GM18861 (cell line): Measurements from ENCODE around the gene CUEDC1.

Source experiments
- ATAC-seq: cut with Tn5 transposase; IDR thresholded peaks from one replicate; pipeline ENCODE4 v1.9.1; 2021; ENCODE audit not compliant: unreplicated experiment

Gene CUEDC1, protein sequence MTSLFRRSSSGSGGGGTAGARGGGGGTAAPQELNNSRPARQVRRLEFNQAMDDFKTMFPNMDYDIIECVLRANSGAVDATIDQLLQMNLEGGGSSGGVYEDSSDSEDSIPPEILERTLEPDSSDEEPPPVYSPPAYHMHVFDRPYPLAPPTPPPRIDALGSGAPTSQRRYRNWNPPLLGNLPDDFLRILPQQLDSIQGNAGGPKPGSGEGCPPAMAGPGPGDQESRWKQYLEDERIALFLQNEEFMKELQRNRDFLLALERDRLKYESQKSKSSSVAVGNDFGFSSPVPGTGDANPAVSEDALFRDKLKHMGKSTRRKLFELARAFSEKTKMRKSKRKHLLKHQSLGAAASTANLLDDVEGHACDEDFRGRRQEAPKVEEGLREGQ

DNA sequence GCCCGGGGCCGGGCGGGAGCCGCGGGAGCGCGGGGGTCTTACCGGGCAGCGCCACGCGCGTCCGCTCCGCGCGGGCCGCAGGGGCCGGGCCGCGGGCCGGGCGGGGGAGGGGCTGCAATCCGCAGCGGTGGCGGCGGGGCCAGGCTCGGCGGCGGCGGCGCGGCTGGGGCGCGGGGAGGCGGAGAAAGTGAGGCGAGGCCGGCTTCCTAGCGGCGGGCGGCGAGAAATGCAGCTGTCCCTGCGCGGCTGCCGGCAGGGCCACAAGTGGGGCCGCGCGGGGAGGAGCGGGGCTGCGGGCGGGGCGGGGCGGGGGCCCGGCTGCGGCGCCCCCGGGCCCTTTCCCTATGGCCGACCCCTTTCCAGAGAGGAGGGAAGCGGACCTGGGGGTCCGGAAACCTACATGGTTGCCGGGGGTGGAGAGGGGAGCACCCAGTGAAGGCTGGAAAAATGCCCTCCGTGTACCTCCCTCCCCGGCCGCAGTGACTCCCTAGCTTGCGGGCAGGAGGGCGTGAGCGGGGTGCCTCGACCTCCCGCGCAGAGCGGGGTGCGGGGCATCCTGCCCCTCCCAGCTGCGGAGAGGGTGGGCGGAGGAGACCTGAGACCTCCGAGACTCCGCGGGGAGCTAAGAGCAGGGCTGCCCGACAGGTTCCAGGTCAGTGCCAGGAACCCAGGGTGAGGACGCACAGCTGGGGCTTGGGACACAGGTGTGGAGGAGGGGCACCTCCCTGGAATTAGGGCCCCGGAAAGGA is at the start of gene CUEDC1:
TSS of gene CUEDC1 (minus strand) at position 230 of the 749 bp plus-strand sequence. CDS start 69,848 bp downstream, outside the sequence.
- ATAC-seq = no peak

DNA sequence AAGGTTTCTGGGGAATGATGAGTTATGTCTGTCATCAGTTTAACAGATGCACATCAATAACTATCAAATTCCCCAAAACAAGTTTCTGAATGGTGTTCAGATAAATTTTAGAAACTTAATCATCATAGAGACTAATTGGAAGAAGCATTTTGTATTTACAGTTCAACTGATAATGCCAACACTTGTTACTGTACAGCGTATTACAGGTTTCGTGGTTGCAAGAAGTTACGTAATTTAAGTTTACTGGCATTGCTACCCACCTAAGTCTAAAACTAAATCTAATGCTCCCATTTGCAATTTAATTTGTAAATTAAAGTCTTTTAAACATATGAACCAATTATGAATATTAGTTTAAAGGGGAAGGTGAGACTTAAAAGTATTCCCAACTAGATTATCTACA is 48.8 kb upstream of the CUEDC1 start:
- ATAC-seq = no peak

DNA sequence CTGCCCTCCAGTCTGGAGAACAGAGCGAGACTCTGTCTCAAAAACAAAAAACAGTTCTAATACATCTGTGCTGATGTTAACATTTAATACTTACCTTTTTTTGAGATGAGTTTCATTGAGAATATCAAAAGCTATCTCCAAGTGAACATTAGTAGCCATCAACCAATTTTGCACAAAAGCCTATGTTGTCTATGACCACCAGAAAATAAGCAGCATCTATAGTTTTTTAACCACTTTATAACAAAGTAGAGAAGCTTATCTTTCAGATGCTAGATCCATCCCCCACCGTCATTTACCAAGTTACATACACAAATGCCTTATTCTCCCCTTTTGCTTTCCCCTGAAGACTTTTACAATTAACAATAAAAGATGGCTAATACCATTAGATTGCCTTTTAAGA is 47.8 kb upstream of the CUEDC1 start:
- no peak for ATAC-seq

- no peak for ATAC-seq
Measured at GRCh38 chr17:58002154-58002948, 47.1 kb upstream of the CUEDC1 start.

DNA sequence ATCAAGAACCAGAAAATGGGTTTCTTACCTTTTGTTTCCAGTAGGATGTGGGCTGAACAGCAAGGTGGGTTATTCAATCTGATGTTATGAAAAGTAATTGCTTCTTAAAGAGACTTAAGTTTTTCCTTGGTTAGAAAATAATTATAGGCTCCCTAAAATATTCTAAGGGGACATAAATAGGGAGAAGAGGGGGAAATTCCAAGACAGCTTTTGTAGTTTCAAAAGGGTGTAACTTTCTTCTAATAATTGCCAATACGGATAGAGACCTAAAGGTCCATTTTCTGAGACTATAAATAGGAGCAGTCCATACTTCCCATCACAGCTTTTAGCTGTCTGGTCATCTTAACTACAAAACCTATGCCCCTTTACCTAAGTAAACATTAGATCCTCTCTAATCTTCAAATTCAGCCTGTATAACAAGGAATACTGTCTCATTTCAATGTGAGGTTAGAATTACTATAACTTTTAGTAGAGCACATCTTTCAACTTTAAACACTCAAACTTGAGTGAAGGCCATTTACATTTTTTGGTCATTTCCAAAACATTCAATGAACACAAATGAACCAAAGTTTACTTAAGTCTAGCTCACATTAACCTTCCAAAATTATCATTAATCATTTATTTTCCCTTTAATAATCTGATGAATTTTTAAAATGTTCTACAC is 46.4 kb upstream of the CUEDC1 start:
- no peak for ATAC-seq

DNA sequence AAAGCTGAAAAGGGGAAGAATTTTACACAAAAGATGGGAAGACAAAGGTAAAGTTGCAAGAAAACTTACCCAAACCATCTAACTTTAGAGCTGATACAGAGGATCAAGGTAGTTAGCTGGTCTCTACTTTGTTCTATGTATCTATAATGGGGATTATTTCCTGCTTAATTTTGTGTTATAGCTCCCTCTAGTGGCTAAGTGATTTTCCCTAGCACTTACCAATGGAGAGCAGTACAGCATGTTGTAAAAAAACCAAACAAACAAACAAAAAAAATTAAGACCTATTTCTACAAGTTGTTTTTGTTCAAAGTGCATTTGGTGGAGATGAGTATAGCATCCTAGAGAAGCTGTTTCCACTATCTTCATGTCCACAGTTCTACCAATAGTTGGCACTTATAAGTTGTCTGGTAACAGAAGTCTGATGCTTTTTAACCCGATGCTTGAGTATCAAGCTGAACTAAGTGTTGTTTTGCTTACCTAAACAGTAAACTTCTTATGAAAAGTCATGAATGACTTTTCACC is 44.3 kb upstream of the CUEDC1 start:
- no peak for ATAC-seq

GRCh38 chr17:57999010-57999495 is 43.8 kb upstream of the CUEDC1 start:
- no peak for ATAC-seq

- no peak for ATAC-seq
Measured at GRCh38 chr17:57997085-57997809, 42.0 kb upstream of the CUEDC1 start.

GRCh38 chr17:57995076-57995956 is 40.1 kb upstream of the CUEDC1 start:
- peak; percentile 58 for ATAC-seq

DNA sequence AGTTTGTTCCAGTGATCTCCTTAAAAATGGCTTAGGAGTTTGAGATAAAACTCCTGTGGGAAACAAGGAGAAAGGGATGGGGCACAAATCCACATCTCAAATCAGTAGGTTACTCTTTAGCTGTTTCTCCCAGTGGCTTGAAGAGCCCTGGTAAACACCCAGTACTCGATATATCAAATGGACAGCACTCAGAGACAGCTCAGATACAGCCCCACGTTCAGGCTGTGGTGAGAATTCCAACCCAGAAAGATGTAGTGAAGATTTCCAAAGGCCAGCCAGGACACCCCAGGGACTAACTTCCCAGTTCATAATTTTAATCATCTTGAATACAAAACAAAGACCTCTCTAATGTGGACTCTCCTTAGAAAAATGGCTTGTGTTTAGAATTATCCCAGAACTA is 39.2 kb upstream of the CUEDC1 start:
- no peak for ATAC-seq

GRCh38 chr17:57993471-57994365 is 38.5 kb upstream of the CUEDC1 start:
- no peak for ATAC-seq

DNA sequence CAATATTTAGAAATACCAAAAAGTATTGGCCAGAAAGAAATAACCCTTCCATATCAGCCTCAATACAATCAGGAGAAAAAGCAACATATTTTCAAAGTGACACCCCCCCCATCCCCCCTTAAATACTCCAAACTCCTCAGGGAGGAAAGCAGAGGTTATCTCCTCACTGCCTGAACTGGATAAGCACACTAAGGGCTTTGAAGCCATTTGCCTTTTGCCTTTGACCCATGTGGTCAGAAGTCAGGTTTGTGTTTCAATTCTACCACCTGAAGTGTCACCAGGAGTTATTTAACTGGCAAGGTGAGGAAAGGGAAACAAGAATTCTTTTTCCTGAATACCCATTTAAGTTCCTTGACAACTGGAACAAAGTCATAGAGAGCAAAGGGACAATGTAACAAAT is 36.3 kb upstream of the CUEDC1 start:
- no peak for ATAC-seq

DNA sequence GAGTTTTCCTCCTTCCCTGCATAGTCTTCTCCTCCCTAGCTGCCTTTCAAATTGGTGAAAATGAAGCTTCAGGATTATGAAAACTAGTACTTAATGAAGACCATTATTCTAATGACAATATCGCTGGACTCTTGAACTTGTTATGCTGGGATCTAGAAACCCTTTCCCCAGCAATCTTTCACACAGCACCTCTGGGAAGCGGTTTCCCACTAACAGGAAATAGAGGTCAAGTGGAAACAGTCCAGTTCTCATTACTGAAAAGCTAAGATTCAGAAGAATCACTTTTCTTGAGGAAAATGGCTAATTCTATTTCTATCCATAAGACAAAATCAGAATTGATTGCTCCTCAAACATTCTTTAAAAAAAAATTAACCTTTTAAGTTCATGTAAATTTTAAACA is 34.8 kb upstream of the CUEDC1 start:
- no peak for ATAC-seq

DNA sequence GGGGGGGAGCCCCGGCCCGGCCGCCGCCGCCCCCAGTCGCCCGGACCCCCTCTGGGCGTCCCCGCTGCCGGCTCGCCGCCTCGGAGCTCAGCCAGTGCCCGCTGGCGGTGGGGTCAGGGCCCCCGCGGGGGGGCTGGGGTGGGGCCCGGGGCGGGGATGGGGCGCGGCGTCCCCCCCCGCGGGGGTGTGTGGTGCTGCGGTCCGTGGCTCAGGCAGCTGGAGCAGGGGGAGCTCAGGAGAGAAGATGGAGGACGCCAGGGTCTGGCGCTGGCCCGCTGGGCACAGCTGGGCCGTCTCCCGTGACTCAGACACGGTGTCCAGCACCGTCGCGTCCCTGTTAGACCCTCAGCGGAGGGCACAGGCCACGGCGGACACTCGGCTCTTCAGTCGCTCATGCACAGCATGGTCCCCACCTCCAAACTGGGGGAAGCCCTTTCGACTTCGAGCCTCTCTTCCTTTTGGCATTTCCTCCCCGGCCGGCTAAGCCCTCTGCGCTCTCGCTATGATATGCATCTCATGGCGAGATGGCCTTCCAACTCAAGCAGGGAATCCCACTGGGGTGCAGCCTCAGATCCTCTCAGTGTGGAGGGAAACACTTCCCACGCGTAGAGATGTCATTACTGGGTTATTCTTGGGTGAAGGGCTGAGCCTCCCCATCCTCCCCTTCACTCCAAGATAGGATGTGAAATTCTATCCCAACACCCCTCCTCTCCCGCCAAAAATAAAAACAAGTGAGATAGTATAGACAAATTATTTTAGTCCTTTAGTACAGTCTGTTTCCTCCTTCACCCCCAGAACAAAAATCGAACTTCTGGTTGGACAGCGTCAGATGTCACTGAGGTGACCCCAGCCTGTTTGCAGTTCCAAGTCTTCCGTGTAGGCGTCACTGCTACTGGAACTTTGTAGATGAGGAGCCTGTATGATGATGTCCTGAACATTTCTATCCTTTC is 33.4 kb upstream of the CUEDC1 start:
- ATAC-seq = peak; percentile 43

DNA sequence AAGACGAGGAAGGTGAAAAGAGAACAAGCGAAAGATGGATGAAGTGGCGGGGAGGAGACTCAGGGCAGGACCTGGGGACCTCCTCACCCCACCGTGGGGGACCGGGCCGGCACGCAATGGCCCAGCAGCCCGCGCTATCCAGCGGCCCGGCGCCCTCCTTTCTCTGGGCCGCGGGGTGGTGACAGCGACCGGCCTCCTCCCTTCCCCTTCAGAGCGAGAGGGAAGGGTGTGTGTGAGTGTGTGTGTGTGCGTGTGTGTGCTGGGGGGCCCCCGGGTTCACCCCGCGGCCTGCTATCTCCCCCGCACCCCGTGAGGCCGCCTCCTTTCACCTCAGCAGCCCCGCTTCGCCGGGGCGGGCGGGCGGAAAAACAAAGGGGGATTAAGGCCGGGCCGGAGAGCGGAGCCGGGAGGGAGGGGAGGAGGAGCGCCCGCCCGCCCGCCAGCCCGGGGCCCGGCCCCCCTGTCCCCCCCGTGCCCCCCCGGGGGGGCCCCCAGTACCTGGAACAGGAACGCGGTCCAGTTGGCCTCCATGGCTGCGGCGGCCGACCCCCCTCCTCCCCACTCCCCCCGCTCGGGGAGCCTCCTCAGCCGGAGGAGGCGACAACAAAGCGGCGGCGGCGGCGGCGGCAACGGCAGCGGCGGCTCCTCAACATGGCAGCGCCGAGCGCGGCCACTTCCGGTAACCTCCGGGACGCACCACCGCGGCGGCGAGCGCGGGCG is 32.5 kb upstream of the CUEDC1 start, which contains the start of gene VEZF1:
TSS of gene VEZF1 (minus strand) at position 674 of the 720 bp plus-strand sequence. CDS start at position 531, 143 bp downstream.
- peak; percentile 35 for ATAC-seq
